BLaER1 treated with 17β-estradiol and CSF1 and Interleukin-3, amounts not matched to agents 10 nM and 100 nM (cell line): ENCODE data around the gene GTPBP4.

Source experiments
- H3K27ac ChIP-seq, 11 experiments: shearing (Covaris generic); formaldehyde crosslinking; 2 replicates each; pipeline ENCODE4 v1.8.1; 2022
- H3K27me3 ChIP-seq, 11 experiments: shearing (Covaris generic); formaldehyde crosslinking; 2 replicates each; pipeline ENCODE4 v1.8.1; 2022
- H3K36me3 ChIP-seq, 11 experiments: shearing (Covaris generic); formaldehyde crosslinking; 2 replicates each; pipeline ENCODE4 v1.8.1; 2022
- H3K4me1 ChIP-seq, 10 experiments: shearing (Covaris generic); formaldehyde crosslinking; 2 replicates each; pipeline ENCODE4 v1.8.1; 2022
- H3K4me2 ChIP-seq, 11 experiments: shearing (Covaris generic); formaldehyde crosslinking; 2 replicates each; pipeline ENCODE4 v1.8.1; 2022
- H3K4me3 ChIP-seq, 10 experiments: shearing (Covaris generic); formaldehyde crosslinking; 2 replicates each; pipeline ENCODE4 v1.8.1; 2022
- H3K9ac ChIP-seq, 11 experiments: shearing (Covaris generic); formaldehyde crosslinking; 2 replicates each; pipeline ENCODE4 v1.8.1; 2022
- H3K9me3 ChIP-seq, 11 experiments: shearing (Covaris generic); formaldehyde crosslinking; replicated peaks in 1 of 11; 2 replicates each; pipeline ENCODE4 v1.8.1; 2022
- H4K20me1 ChIP-seq, 11 experiments: shearing (Covaris generic); formaldehyde crosslinking; 2 replicates each; pipeline ENCODE4 v1.8.1; 2022
- Cebpa-rat ChIP-seq, 11 experiments: shearing (Covaris generic); IDR thresholded peaks; 2 replicates each; pipeline ENCODE4 v1.8.1; 2022

The GTPBP4 gene

DNA sequence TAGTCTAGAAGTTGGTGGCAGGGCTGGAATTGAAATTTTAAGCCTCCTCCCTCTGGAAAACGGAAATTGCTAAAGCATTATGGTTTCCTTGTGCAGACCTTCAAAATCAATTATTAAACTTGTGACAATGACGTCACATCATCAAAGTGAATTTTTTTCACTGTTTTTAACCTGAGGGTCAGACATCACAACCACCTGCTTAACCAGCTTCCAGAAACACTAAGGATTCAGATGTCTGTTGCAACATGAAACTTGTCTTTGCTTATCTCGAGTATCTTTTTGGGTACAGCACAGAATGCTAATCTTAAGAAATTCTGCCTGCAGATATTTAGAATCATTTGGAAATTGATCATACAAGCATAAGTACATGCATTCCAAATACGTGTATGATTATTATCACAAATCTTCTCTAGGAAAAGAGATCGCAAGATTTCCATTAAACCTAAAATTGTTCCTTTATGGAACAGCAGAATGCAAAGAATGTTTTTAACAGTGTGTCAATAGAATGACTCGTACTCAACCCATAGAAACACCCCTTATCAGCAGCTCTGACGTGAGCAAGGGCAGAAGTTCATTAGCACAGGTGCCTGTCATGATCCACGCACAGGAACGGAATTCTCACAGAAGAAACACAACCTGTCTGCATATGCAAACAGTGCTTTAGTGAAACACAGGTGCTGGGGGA lies 4.1 kb upstream of the GTPBP4 start:
- TF ChIP-seq Cebpa-rat (IDR thresholded peaks at IDR 0.05) = no peak
- Histone ChIP-seq H3K9ac (no peak overlapping the region), H4K20me1 (peaks cover 0 to 8% (median 2%) of the 10 kb centered on the region in 11 experiments; a peak in 19 of 22 replicates), H3K27ac (no peak overlapping the region), H3K4me2 (no peak overlapping the region), H3K9me3 (peaks cover 26 to 31% (median 29%) of the 10 kb centered on the region in 11 experiments), H3K27me3 (no peaks in the 10 kb centered on the region), H3K4me3 (no peak overlapping the region), H3K4me1 (peaks cover 11 to 20% (median 16%) of the 10 kb centered on the region in 10 experiments), H3K36me3 (peaks cover 6 to 25% (median 19%) of the 10 kb centered on the region in 11 experiments; a peak in 19 of 22 replicates)

DNA sequence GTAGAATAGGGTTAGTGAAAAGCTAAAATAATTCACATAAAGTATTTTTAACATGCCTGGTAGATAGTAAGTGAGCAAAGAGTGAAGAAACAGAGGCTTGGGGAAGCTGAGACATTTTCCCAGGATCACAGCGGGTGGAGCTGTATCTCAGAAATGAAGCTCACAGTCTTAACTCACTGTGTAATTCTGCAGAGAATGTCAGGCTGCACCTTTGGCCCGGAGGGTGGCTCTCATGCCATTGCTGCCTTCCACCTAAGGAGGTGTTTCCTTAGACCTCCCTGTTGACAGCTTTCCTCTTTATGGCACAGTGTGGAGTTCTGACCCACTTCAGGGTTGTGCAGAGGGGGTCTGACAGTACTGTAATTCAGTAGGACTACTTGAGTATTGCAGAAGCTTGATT lies 2.9 kb upstream of the GTPBP4 start:
- Histone ChIP-seq H3K9me3 (peaks cover 14 to 19% (median 16%) of the 10 kb centered on the region in 11 experiments), H3K27ac (no peak overlapping the region), H3K4me3 (no peak overlapping the region), H3K4me1 (peaks cover 23 to 32% (median 28%) of the 10 kb centered on the region in 10 experiments), H3K27me3 (no peaks in the 10 kb centered on the region), H3K36me3 (peaks cover 5 to 30% (median 18%) of the 10 kb centered on the region in 11 experiments; a peak in 21 of 22 replicates), H4K20me1 (peaks cover 5 to 20% (median 15%) of the 10 kb centered on the region in 11 experiments; a peak in 19 of 22 replicates), H3K9ac (0 out of 22 replicates have a peak overlapping the region, but pooled peaks of 1 of the 11 experiments have one; percentile 8), H3K4me2 (no peak overlapping the region)
- no peak for TF ChIP-seq Cebpa-rat (IDR thresholded peaks at IDR 0.05)

DNA sequence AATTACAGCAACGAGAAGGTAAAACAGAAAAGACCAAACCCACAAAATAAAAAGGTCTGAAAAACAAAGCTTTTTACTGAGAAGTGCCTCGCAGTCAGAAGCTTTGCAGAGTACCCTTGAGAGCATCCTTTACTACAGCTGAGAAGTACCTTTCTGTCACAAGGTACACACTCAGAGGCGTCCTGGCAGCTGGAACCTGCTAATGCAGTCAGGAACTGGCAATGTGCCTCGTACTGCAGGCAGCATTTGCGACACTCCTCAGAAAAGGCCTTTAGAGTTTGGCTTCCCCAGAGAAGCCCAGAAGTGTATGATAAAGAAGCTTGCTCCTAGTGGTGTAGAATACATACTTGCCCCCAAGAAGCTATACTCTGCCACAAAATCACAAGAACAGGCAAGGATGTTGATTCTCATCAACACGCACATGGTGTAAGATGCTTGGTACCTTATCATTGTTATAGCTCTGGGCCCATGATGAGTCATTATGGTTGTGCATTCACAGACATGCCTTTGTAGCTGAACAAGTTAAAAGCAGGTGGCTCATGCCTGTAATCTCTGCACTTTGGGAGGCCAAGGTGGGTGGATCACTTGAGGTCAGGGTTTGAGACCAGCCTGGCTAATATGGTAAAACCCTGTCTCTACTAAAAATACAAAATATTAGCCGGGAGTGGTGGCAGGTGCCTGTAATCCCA lies 2.0 kb upstream of the GTPBP4 start:
- peaks cover 11 to 30% (median 24%) of the 10 kb centered on the region in 11 experiments; a peak in 20 of 22 replicates for H4K20me1 ChIP-seq
- H3K9ac ChIP-seq = no peak overlapping the region
- no peak for TF ChIP-seq Cebpa-rat (IDR thresholded peaks at IDR 0.05)
- H3K4me3 ChIP-seq = no peak overlapping the region
- peaks cover 27 to 40% (median 34%) of the 10 kb centered on the region in 10 experiments for H3K4me1 ChIP-seq
- H3K36me3 ChIP-seq = peaks cover 7 to 32% (median 21%) of the 10 kb centered on the region in 11 experiments; a peak in 20 of 22 replicates
- H3K27ac ChIP-seq = no peak overlapping the region
- no peaks in the 10 kb centered on the region for H3K27me3 ChIP-seq
- H3K4me2 ChIP-seq = peak overlapping the region in 8 of 11 experiments; percentile 92 to 97 (median 94); a peak in 9 of 22 replicates
- peaks cover 4 to 10% (median 7%) of the 10 kb centered on the region in 11 experiments for H3K9me3 ChIP-seq

DNA sequence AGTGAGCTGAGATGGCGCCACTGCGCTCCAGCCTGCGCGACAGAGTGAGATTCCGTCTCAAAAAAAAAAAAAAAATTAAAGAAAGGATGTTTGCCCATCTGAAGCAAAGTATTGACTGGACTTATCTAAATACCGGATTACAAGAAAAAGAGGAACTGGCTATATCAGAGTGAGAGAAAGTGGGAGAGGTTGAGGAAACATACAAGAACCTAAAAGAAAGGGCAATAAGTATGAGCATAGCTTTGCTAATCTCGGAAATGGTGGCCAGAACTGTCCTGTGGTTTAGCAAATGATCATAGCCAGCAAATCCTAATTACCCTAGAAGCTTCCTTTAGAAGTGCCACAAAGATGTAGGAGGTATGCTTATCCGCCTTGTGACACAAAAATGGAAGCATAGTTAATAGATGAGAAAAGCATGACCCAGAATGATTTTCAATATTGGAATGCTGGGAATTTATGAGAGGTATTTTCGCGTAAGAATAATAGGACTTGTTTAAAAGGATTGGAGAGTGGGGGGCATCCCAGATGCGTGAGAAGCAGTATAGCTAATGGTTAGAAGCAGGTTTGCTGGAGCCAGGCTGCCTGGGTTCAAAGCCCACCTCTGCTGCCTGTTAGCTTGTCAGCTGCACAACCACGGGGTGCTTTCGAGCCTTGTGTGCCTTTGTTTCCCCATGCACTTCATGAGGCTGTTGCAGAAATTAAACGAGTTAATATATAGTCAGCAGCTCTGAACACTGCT lies 1.2 kb upstream of the GTPBP4 start:
- H3K27me3 ChIP-seq = no peaks in the 10 kb centered on the region
- H4K20me1 ChIP-seq = peaks cover 14 to 37% (median 32%) of the 10 kb centered on the region in 11 experiments; a peak in 20 of 22 replicates
- H3K9me3 ChIP-seq = peaks cover 0 to 2% (median 0%) of the 10 kb centered on the region in 11 experiments; a peak in 3 of 22 replicates
- H3K27ac ChIP-seq = peak overlapping the region in 9 of 11 experiments; percentile 89 to 98 (median 95); a peak in 17 of 22 replicates
- H3K9ac ChIP-seq = peak overlapping the region; percentile 92 to 99 (median 96); a peak in 21 of 22 replicates
- peaks cover 27 to 40% (median 34%) of the 10 kb centered on the region in 10 experiments for H3K4me1 ChIP-seq
- peak overlapping the region; percentile 91 to 100 (median 99) for H3K4me3 ChIP-seq
- TF ChIP-seq Cebpa-rat (IDR thresholded peaks at IDR 0.05) = no peak
- peak overlapping the region; percentile 90 to 97 (median 93) for H3K4me2 ChIP-seq
- peaks cover 7 to 28% (median 23%) of the 10 kb centered on the region in 11 experiments; a peak in 20 of 22 replicates for H3K36me3 ChIP-seq

DNA sequence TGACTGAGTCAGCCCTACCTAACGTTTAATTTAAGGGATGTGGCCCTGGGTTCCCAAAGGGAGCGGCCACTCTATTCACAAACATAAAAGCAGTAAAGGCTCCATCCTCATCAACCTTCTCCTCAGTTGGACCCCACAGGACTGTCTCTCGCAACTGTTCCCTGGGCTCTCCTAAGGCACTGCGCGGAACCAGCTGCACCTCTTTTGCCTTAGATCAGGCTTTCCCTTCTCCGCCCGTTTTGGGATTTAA lies 689 bp upstream of the GTPBP4 start:
- Histone ChIP-seq H3K4me3 (peak overlapping the region; percentile 91 to 100 (median 99)), H4K20me1 (peaks cover 19 to 42% (median 37%) of the 10 kb centered on the region in 11 experiments; a peak in 20 of 22 replicates), H3K36me3 (peaks cover 11 to 33% (median 28%) of the 10 kb centered on the region in 11 experiments), H3K4me1 (peaks cover 27 to 40% (median 34%) of the 10 kb centered on the region in 10 experiments), H3K27me3 (no peaks in the 10 kb centered on the region), H3K4me2 (peak overlapping the region; percentile 90 to 97 (median 93)), H3K9me3 (no peaks in the 10 kb centered on the region), H3K9ac (peak overlapping the region; percentile 92 to 99 (median 96)), H3K27ac (peak overlapping the region; percentile 80 to 98 (median 95))
- TF ChIP-seq Cebpa-rat (IDR thresholded peaks at IDR 0.05) = no peak

DNA sequence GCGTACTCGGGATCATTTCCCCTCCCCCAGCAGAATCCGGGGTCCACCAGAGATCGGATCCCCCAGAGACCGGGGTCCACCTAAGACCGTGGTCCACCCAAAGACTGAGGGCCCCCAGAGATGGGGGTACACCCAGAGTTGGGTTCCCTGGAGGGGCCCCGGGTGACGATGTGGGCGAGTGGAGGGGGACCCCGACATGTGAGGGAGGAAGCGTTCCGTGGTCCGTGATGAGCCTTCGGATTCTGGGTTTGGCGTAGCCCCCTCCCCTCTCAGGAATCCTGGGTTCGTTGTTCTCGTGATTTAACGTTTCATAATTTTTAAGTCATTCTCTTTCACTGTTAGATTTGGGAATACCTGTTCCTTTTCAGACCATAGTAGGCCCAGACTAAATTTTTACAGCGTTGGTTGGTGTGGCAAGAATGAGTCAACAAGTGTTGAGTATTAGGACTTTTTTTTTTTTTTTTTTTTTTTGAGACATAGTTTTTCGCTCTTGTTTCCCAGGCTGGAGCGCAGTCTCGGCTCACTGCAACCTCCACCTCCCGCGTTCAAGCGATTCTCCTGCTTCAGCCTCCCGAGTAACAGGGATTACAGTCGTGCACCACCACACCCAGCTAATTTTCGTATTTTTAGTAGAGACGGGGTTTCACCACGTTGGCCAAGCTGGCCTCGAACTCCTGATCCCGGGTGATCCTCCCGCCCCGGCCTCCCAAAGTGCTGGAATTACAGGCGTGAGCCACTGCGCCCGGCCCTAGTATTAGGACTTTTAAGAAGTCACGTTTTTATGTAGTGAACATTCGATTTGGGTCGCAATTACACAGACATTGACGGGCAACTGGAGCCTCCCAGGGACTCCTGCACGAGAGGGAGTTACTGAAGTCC lies 672 bp downstream of the GTPBP4 start:
- Histone ChIP-seq H3K4me2 (peak overlapping the region; percentile 77 to 98 (median 94)), H3K27ac (peak overlapping the region; percentile 80 to 98 (median 95)), H3K27me3 (no peaks in the 10 kb centered on the region), H4K20me1 (peaks cover 31 to 56% (median 50%) of the 10 kb centered on the region in 11 experiments; a peak in 21 of 22 replicates), H3K36me3 (peaks cover 24 to 46% (median 41%) of the 10 kb centered on the region in 11 experiments), H3K9ac (peak overlapping the region; percentile 92 to 99 (median 96)), H3K9me3 (no peaks in the 10 kb centered on the region), H3K4me1 (peaks cover 27 to 40% (median 34%) of the 10 kb centered on the region in 10 experiments), H3K4me3 (peak overlapping the region; percentile 91 to 100 (median 99))
- TF ChIP-seq Cebpa-rat (IDR thresholded peaks at IDR 0.05) = no peak

DNA sequence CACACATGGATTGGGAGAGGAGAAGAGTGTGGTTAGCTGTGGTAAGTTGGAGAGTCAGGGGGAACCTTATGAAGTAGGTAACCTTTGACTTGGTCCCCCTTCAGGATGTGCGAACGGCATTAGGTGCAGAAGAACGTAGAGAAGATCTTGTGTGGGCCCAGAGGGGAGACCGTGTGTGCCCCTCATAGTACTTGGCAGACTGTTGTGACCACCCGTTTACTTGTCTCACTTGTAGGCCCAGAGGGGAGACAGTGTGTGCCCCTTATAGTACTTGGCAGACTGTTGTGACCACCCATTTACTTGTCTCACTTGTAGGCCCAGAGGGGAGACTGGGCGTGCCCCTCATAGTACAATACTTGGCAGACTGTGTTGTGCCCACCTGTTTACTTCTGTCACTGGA lies 2.6 kb downstream of the GTPBP4 start:
- Histone ChIP-seq H3K27ac (no peak overlapping the region), H3K9ac (peak overlapping the region in 1 of 11 experiments; percentile 29; a peak in 1 of 22 replicates), H3K36me3 (peaks cover 43 to 65% (median 60%) of the 10 kb centered on the region in 11 experiments), H3K27me3 (no peaks in the 10 kb centered on the region), H3K9me3 (no peaks in the 10 kb centered on the region), H3K4me3 (no peak overlapping the region), H4K20me1 (peaks cover 35 to 75% (median 69%) of the 10 kb centered on the region in 11 experiments; a peak in 21 of 22 replicates), H3K4me2 (peak overlapping the region in 10 of 11 experiments; percentile 11 to 97 (median 92); a peak in 18 of 22 replicates), H3K4me1 (peaks cover 27 to 40% (median 34%) of the 10 kb centered on the region in 10 experiments)
- no peak for TF ChIP-seq Cebpa-rat (IDR thresholded peaks at IDR 0.05)

DNA sequence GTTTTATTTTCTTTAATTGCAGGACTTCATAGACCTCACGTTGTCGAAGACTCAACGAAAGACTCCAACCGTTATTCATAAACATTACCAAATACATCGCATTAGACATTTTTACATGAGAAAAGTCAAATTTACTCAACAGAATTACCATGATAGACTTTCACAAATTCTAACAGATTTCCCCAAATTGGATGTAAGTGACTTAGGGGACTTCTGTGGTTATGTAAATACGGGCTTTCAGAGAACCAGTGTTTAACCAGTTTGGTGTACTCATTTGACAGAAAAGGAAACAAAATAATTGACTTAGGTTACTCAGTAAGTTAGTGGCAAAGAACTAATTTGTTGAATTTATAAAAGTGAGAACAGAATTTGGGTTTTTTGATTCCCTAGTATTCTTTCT lies 4.2 kb downstream of the GTPBP4 start:
- Histone ChIP-seq H3K27ac (no peak overlapping the region), H3K9me3 (no peaks in the 10 kb centered on the region), H3K27me3 (no peaks in the 10 kb centered on the region), H3K4me3 (no peak overlapping the region), H3K4me1 (peaks cover 19 to 25% (median 23%) of the 10 kb centered on the region in 10 experiments), H3K9ac (no peak overlapping the region), H3K36me3 (peaks cover 60 to 82% (median 77%) of the 10 kb centered on the region in 11 experiments), H3K4me2 (no peak overlapping the region), H4K20me1 (peaks cover 35 to 91% (median 85%) of the 10 kb centered on the region in 11 experiments; a peak in 21 of 22 replicates)
- no peak for TF ChIP-seq Cebpa-rat (IDR thresholded peaks at IDR 0.05)
